GM21576 (cell line): ENCODE data around the gene IFT27.

Experiments used
- ATAC-seq: cut with Tn5 transposase; IDR thresholded peaks from one replicate; pipeline ENCODE4 v1.9.1; 2021; ENCODE audit warnings: mild to moderate bottlenecking, moderate library complexity; ENCODE audit not compliant: unreplicated experiment

IFT27 gene

GRCh38 chr22:36775964-36776669 is at the start of gene IFT27:
Gene IFT27 (minus strand): TSS chr22:36776119. CDS start chr22:36775707, 412 bp downstream.
- peak; percentile 86 for ATAC-seq

- no peak for ATAC-seq
These were observed 48.7 kb upstream of the IFT27 start for GRCh38 chr22:36824655-36825054.

- no peak for ATAC-seq
These were observed 47.4 kb upstream of the IFT27 start for GRCh38 chr22:36823186-36823839.

GRCh38 chr22:36822581-36822980 is 46.7 kb upstream of the IFT27 start:
- ATAC-seq, result no peak

- no peak for ATAC-seq
These were observed 43.2 kb upstream of the IFT27 start for GRCh38 chr22:36819112-36819511.

GRCh38 chr22:36818010-36818642 is 42.2 kb upstream of the IFT27 start:
- no peak for ATAC-seq

GRCh38 chr22:36817525-36817848 is 41.6 kb upstream of the IFT27 start:
- ATAC-seq, result no peak

GRCh38 chr22:36816636-36817524 is 41.0 kb upstream of the IFT27 start, which contains the start of gene PVALB:
Gene PVALB (minus strand): TSS chr22:36817035. CDS start chr22:36817005, 30 bp downstream.
- no peak for ATAC-seq

GRCh38 chr22:36816339-36816635 is 40.4 kb upstream of the IFT27 start:
- ATAC-seq, result no peak

- ATAC-seq, result no peak
These were observed 39.8 kb upstream of the IFT27 start for GRCh38 chr22:36815558-36816338.

GRCh38 chr22:36814801-36815200 is 38.9 kb upstream of the IFT27 start:
- ATAC-seq, result no peak

- ATAC-seq, result no peak
These were observed 35.3 kb upstream of the IFT27 start for GRCh38 chr22:36811094-36811800.

GRCh38 chr22:36809351-36809750 is 33.4 kb upstream of the IFT27 start:
- no peak for ATAC-seq

- no peak for ATAC-seq
These were observed 32.9 kb upstream of the IFT27 start for GRCh38 chr22:36808721-36809344.

- ATAC-seq, result no peak
These were observed 31.7 kb upstream of the IFT27 start for GRCh38 chr22:36807627-36808026.

GRCh38 chr22:36806835-36807234 is 30.9 kb upstream of the IFT27 start:
- ATAC-seq, result no peak

- ATAC-seq, result no peak
These were observed 27.4 kb upstream of the IFT27 start for GRCh38 chr22:36803358-36803757.

- ATAC-seq, result no peak
These were observed 22.8 kb upstream of the IFT27 start for GRCh38 chr22:36798674-36799066.

GRCh38 chr22:36797911-36798673 is 22.2 kb upstream of the IFT27 start:
- no peak for ATAC-seq
